ENCODE measurements around the gene ING4. TPM values are rescaled to one million over a fixed set of nuclear protein-coding genes. Genes with fewer than 3 reads are reported as not detected.

The ING4 gene
- total and polyA plus RNA-seq, 2 of the 4 experiments (the other 2 are of a cell fraction), result 22.0 to 47.5 TPM

- no peaks in the 10 kb centered on the region for H3K79me1 ChIP-seq (ENCODE audit: low read depth in 1 of 2, low read length in 2 of 2)
- intact Hi-C loops (cut with micrococcal nuclease) (no loop called here), in situ Hi-C loops (cut with MboI; ENCODE audit: low sequenced_read_pairs) (no loop called here), dilution Hi-C loops (cut with HindIII; ENCODE audit: low sequenced_read_pairs, unreplicated experiment) (no loop called here)
- no peaks in the 10 kb centered on the region for H3K36me3 ChIP-seq (ENCODE audit: control insufficient read depth, insufficient read depth, low read length)
- no peak within 1 kb of the TSS for H2AK5ac ChIP-seq (ENCODE audit: low read depth, low read length)
- no peak within 1 kb of the TSS for H3K14ac ChIP-seq (replicated peaks; ENCODE audit: low read depth, low read length)
- H3K4ac ChIP-seq (ENCODE audit: low read depth, low read length), result no peak within 1 kb of the TSS
- no peak for ATAC-seq (ENCODE audit: low read depth)
- ChIA-PET CTCF (interaction anchor here (0.7 kb wide), 1 partner anchor 172 kb away, joined by 4 read pairs; no protein-coding TSS in a partner anchor), POLR2A (ENCODE audit: unreplicated experiment) (no interaction called here)
- H3K56ac ChIP-seq (ENCODE audit: extremely low read depth, insufficient read depth, low read length), result no peak within 1 kb of the TSS
- no peak within 1 kb of the TSS for H3K4me3 ChIP-seq (ENCODE audit: insufficient read depth, low read depth, low read length)
- BruUV-seq (replicated peaks), result no TSS peak
- peaks cover 6% of the 10 kb centered on the region; the same call in 1 of the 2 replicates for H3K4me1 ChIP-seq (ENCODE audit: control insufficient read depth, insufficient read depth, low read length)
- H3K9me3 ChIP-seq (ENCODE audit: control insufficient read depth, insufficient read depth, low read length), result no peaks in the 10 kb centered on the region; the same call in 1 of the 2 replicates
- no peaks in the 10 kb centered on the region for H4K20me1 ChIP-seq (ENCODE audit: insufficient read depth, low read length)
- H3K9ac ChIP-seq (ENCODE audit: low read depth, low read length), result no peak within 1 kb of the TSS
- H3K27ac ChIP-seq (ENCODE audit: insufficient read depth, low read length), result no peak within 1 kb of the TSS
- peak within 1 kb of the TSS; percentile 34 for H2AFZ ChIP-seq (replicated peaks; ENCODE audit: low read length, poor library complexity)
- no peak within 1 kb of the TSS for H4K91ac ChIP-seq (ENCODE audit: insufficient read depth, low read depth, low read length)
- TF ChIP-seq MAFK (IDR thresholded peaks at IDR 0.05; ENCODE audit: low read depth, low read length) (no peak), CEBPB (IDR thresholded peaks at IDR 0.05; ENCODE audit: low read depth, low read length) (no peak), RAD21 (IDR thresholded peaks at IDR 0.05; ENCODE audit: low read length) (no peak), CTCF (conservative IDR thresholded peaks at IDR 0.05; ENCODE audit: low read depth, low read length) (no peak), RCOR1 (IDR thresholded peaks at IDR 0.05; ENCODE audit: insufficient replicate concordance, low read length) (no peak), SMC3 (IDR thresholded peaks at IDR 0.05; ENCODE audit: low read depth, low read length) (no peak), MXI1 (IDR thresholded peaks at IDR 0.05; ENCODE audit: borderline replicate concordance, low read depth, low read length) (no peak), ELK1 (IDR thresholded peaks at IDR 0.05; ENCODE audit: borderline replicate concordance, low read depth, low read length) (no peak), MAZ (IDR thresholded peaks at IDR 0.05; ENCODE audit: borderline replicate concordance, low read depth, low read length) (no peak), POLR2A (IDR thresholded peaks at IDR 0.05; ENCODE audit: low read depth, low read length) (no peak), RFX5 (IDR thresholded peaks at IDR 0.05; ENCODE audit: low read depth, low read length) (no peak)
- TF ChIP-seq, protein P1, sequence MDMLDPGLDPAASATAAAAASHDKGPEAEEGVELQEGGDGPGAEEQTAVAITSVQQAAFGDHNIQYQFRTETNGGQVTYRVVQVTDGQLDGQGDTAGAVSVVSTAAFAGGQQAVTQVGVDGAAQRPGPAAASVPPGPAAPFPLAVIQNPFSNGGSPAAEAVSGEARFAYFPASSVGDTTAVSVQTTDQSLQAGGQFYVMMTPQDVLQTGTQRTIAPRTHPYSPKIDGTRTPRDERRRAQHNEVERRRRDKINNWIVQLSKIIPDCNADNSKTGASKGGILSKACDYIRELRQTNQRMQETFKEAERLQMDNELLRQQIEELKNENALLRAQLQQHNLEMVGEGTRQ (IDR thresholded peaks at IDR 0.05; ENCODE audit: low read depth, low read length), result no peak
- no peak within 1 kb of the TSS for H4K5ac ChIP-seq (ENCODE audit: low read depth, low read length)
- no peak within 1 kb of the TSS for H3K23ac ChIP-seq (ENCODE audit: low read depth, low read length)
- no peak within 1 kb of the TSS for H3K4me2 ChIP-seq (ENCODE audit: low read depth, low read length)
- no peak within 1 kb of the TSS for H4K8ac ChIP-seq (ENCODE audit: low read depth in 2 of 2, low read length in 2 of 2)
- peaks cover 21% of the 10 kb centered on the region for H3K27me3 ChIP-seq (ENCODE audit: control insufficient read depth, insufficient read depth, low read length)
- no peak within 1 kb of the TSS for H2BK5ac ChIP-seq (ENCODE audit: low read depth, low read length, poor library complexity, severe bottlenecking)
- H2AK9ac ChIP-seq (replicated peaks; ENCODE audit: low read depth, low read length, poor library complexity), result peak within 1 kb of the TSS; percentile 15
- no peak within 1 kb of the TSS for H3K18ac ChIP-seq (ENCODE audit: low read depth, low read length)
- no peaks in the 10 kb centered on the region for H3K9me1 ChIP-seq (ENCODE audit: insufficient read depth, low read length)
- no peak within 1 kb of the TSS for H2BK120ac ChIP-seq (ENCODE audit: low read depth, low read length)
- no peak for DNase-seq
- H2BK20ac ChIP-seq (ENCODE audit: low read depth, low read length), result no peak within 1 kb of the TSS
- H2BK15ac ChIP-seq (ENCODE audit: low read depth, low read length), result no peak within 1 kb of the TSS
- WGBS, 2 experiments (ENCODE audit: extremely low coverage in 2 of 2, insufficient read length in 1 of 2), result 52% methylated on average over 7 of the region's 18 CpGs; no CpG with 5 or more reads in 1 of the 2 experiments
These were observed 26.9 kb downstream of the ING4 start, which contains the start of gene LPAR5 for GRCh38 chr12:6635856-6636531. Gene LPAR5, minus strand, starts transcription at chr12:6635959. Its CDS starts 14,711 bp downstream, at chr12:6621248.
